GM20000 (cell line): ENCODE results near the gene PRPF39.
"Not testable (repeated sequence)": the region's sequence is repeated elsewhere in the genome, so short reads cannot be mapped to it uniquely, and the experiment has no call there.

Source experiments
- DNase-seq: peaks from one replicate; pipeline ENCODE4 v3.0.0; 2012; ENCODE audit warnings: low spot score
- TF ChIP-seq, protein P1 (sequence below): IDR thresholded peaks from 2 replicates; pipeline ENCODE4 v1.5.1; 2012; ENCODE audit warnings: mild to moderate bottlenecking, control low read depth; ENCODE audit errors: extremely low read depth, missing control alignments

The PRPF39 gene

DNA sequence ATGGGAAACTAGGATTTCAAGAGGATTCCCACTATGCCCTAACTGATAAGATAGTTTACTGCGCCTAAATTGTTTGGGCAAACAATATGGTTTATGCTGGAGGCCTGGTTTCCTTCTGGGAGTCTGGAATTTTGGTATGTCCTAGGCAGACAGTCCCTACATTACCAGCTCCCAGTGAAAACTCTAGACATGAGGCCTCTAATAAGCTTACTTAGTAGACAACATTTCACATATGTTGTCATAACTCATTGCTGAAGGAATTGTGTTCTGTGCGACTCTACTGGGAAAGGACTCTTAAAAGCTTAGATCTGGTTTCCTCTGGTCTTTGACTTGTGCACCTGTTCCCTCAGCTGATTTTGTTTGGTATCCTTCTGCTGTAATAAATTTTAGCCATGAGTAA is 18.0 kb upstream of the PRPF39 start:
- DNase-seq: no peak
- TF ChIP-seq, protein P1, sequence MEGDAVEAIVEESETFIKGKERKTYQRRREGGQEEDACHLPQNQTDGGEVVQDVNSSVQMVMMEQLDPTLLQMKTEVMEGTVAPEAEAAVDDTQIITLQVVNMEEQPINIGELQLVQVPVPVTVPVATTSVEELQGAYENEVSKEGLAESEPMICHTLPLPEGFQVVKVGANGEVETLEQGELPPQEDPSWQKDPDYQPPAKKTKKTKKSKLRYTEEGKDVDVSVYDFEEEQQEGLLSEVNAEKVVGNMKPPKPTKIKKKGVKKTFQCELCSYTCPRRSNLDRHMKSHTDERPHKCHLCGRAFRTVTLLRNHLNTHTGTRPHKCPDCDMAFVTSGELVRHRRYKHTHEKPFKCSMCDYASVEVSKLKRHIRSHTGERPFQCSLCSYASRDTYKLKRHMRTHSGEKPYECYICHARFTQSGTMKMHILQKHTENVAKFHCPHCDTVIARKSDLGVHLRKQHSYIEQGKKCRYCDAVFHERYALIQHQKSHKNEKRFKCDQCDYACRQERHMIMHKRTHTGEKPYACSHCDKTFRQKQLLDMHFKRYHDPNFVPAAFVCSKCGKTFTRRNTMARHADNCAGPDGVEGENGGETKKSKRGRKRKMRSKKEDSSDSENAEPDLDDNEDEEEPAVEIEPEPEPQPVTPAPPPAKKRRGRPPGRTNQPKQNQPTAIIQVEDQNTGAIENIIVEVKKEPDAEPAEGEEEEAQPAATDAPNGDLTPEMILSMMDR: no peak

DNA sequence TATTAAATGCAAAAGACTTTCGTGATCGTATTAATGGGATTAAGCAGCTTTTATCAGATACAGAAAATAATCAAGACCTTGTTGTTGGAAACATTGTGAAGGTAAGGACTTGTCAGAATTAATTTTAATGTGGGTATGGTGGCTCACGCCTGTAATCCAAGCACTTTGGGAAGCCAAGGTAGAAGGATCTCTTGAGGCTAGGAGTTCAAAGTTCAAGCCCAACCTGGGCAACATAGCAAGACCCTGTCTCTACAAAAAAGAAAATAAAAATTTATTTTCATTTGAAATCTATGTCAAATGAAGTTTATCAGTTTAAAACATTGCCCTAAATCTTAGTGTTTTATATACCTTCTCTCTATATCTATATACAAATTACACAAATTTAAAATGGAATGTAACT is 17.2 kb upstream of the PRPF39 start:
- DNase-seq: no peak
- TF ChIP-seq, protein P1: no peak

DNA sequence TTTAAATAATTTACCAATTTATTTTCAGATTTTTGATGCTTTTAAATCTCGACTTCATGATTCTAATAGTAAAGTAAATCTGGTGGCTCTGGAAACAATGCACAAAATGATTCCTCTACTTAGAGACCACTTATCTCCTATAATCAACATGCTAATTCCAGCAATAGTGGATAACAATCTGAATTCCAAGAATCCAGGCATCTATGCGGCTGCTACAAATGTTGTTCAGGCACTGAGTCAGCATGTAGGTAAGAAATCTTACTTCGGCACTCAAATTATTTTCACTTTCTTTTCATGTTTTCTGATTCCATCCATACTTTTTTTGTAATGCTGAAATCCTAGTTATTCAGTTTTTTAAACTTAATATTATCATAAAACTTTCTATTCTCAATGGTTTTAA is 15.5 kb upstream of the PRPF39 start:
- no peak for DNase-seq
- TF ChIP-seq, protein P1: no peak

DNA sequence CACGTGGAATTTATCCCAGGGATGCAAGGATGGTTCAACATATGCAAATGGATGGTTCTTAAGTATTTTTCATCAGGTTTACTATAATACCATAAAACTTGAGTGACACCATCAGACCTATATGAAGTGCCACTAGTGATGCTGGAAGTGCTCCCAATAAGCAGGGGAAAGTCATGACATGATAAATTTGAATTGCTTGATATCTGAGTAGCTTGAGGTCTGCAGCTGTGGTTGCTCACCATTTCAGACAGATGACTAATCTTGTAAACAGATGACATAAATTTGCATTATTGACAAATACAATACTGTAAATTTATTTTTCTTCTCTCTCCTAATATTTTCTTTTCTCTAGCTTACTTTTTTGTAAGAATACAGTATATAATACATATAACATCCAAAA is 13.7 kb upstream of the PRPF39 start:
- no peak for DNase-seq
- TF ChIP-seq, protein P1: no peak

DNA sequence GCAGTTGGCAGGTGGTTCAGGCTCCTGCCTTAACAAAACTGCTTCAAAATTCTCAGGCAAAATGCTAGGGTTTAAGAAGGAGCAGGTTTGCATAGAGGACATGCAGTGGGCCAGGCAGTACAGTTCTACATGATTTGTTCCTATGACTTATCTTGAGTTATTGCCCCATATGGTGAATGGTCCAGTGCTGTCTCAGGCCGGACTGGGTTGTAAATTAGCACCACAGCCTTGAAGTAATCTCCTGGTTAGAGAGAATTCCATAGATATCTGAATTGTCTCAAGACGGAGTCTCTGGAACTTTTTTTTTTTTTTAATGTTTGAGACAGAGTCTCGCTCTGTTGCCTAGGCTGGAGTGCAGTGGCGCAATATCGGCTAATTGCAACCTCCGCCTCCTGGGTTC is 11.8 kb upstream of the PRPF39 start:
- DNase-seq: no peak
- TF ChIP-seq, protein P1: no peak

DNA sequence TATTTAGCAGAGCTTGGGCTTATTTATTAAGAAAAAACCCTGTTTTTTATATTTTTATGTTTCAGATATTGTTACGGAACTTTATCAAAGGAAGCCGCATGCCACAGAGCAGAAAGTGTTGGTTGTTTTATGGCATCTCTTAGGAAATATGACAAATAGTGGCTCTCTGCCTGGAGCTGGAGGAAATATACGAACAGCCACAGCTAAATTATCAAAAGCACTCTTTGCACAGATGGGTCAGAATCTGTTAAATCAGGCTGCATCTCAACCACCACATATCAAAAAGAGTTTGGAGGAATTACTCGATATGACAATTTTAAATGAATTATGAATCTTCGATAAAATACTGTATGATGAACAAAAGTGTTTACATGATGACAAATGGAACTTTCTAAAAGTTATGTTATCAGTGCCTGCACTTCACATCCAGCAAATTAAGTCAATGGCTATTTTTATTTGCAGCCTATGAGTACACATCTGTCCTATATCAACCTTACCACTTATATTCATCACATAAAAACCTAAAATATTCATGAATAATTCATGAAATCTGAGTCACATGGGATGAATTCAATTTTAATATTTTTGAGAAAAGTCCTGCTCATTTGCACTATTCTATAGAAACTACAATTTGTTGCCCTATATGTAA is 10.6 kb upstream of the PRPF39 start:
- TF ChIP-seq, protein P1: no peak
- no peak for DNase-seq

DNA sequence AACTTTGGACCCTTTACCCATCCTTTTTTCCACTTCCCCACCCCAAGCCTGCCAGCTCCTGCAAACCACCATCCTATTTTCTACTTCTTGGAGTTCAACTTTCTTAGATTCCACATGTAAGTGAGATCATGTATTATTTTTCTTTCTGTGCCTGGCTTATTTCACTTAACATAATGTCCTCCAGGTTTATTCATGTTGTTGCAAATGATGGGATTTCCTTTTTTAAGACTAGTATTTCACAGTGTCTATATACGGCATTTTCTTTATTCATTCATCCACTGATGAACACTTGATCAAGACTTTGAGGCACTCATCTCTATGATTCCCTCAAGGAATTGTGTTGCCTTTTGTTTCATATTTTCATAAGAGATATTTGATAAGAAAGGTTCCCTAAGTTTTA is 5.6 kb upstream of the PRPF39 start:
- DNase-seq: no peak
- TF ChIP-seq, protein P1: no peak

DNA sequence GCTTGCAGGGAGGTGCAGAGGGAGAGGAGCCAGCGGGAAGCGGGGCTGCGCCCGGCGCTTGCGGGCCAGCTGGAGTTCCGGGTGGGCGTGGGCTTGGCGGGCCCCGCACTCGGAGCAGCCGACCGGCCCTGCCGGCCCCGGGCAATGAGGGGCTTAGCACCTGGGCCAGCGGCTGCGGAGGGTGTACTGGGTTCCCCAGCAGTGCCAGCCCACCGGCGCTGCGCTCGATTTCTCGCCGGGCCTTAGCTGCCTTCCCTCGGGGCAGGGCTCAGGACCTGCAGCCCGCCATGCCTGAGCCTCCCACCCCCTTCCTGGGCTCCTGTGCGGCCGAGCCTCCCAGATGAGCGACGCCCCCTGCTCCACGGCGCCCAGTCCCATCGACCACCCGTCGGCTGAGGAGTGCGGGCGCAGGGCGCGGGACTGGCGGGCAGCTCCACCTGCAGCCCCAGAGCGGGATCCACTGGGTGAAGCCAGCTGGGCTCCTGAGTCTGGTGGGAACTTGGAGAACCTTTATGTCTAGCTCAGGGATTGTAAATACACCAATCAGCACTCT is 3.4 kb upstream of the PRPF39 start:
- DNase-seq: not testable (repeated sequence)

DNA sequence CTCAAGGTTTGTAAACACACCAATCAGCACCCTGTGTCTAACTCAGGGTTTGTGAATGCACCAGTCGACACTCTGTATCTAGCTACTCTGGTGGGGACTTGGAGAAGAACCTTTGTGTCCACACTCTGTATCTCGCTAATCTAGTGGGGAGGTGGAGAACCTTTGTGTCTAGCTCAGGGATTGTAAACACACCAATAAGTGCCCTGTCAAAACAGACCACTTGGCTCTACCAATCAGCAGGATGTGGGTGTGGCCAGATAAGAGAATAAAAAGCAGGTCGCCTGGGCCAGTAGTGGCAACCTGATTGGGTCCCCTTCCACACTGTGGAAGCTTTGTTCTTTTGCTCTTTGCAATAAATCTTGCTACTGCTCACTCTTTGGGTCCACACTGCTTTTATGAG is 2.8 kb upstream of the PRPF39 start:
- not testable (repeated sequence) for DNase-seq
